Pulmonary artery endothelial cell (primary cell): ENCODE data around the gene ZNF554. TPM values are rescaled to one million over a fixed set of nuclear protein-coding genes. Genes with fewer than 3 reads are reported as not detected.
"Not testable (repeated sequence)": the region's sequence is repeated elsewhere in the genome, so short reads cannot be mapped to it uniquely, and the experiment has no call there.

Experiments
- DNase-seq: peaks from one replicate; pipeline ENCODE4 v3.0.0-alpha.2; 2011; ENCODE audit warnings: low read depth, low spot score
- total RNA-seq: library from RNA; depleted of rRNA; stranded (reverse); fragments of >200 nt; gene quantifications from 2 replicates; pipeline ENCODE4 v1.2.3, GENCODE V29; 2014

Gene ZNF554
- total RNA-seq, 1 donor from 2014 or later, result 3.2 TPM

DNA sequence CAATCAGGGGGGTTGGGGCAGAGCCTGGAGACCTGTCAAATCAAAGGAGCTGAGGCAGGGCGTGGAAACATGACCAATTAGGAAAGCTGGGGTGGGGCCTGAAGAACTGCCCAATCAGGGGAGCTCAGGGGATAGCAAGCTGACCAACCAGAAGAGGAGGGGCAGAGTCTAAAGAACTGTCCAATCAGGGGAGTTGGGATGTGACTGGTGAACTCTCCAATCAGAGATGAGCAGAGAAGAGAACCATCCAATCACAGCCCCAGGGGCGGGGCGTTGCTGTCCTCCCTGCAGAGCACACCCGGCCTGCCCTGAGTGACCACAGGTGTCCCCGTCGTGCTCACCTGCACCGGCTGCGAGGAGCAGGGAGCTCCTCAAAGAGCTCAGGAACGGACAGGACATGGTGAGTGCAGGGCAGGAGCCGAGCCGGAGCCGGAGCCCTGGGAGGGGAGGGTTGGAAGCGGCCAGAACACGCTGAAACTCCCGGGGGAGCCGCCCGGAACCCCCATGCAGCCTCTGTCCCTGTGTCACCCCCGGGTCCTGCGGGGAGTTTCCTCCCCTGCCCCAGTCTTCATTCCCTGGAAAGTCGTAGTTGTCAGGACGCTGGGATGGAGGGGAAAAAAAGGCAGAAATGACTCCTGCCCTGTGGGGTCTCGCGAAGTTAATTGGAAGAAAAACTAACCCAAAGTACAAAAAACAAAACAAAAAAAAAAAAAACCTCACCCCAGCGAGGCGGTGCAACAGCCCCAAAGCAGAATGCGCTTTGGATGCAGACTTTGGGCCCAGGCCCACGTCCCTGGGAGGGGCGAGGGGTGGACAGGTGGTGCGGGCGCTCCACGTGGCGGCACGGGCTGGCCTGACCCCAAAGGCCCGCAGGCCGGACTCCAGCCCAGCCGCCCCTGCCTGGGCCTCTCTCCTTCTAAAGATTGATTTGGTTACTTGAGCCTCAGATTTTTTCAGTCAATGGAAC, 47.6 kb downstream of the ZNF554 start, which contains the start of gene ZNF556:
Gene ZNF556, plus strand, starts transcription at position 311 of the 967 bp plus-strand sequence. Its CDS starts 87 bp downstream, at position 398.
- DNase-seq, result no peak

GRCh38 chr19:2869618-2870017, 50.0 kb downstream of the ZNF554 start:
- no peak for DNase-seq

- not testable (repeated sequence) for DNase-seq
Observed at GRCh38 chr19:2872175-2872574, 52.5 kb downstream of the ZNF554 start.

- no peak for DNase-seq
Observed at GRCh38 chr19:2877398-2878331, 58.0 kb downstream of the ZNF554 start.

DNA sequence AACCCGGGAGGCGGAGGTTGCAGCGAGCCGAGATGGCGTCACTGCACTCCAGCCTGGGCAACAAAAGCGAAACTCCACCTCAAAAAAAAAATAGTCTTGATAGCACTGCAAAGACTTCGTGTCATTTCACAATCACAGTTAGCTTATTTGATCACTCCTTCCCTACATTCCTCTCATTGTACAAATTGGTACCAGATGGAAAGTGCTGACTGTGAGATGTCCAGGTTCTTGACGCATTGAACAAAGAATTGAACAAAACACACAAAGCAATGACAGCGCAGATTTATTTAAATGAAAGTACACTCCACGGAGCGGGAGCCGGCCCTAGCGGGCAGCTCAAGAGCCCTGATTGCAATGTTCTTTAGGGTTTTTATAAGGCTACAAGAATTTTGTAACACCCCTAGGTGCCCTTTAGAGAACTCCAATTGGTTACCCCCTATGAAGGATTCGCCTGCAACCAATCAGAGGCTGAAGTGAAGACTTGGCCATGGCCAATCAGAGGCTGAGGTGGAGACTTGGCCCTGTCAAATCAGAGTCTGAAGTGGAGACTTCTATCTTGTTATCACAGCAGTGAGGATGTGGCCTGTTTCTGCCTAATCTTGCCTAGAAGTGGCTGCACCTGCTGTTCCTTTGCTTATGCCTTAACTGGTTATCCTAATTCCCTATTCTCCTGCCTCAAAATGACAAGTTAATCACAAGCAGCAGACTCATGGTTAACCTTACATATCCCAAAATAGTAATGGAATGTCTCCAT, 64.2 kb downstream of the ZNF554 start:
- DNase-seq, result no peak

DNA sequence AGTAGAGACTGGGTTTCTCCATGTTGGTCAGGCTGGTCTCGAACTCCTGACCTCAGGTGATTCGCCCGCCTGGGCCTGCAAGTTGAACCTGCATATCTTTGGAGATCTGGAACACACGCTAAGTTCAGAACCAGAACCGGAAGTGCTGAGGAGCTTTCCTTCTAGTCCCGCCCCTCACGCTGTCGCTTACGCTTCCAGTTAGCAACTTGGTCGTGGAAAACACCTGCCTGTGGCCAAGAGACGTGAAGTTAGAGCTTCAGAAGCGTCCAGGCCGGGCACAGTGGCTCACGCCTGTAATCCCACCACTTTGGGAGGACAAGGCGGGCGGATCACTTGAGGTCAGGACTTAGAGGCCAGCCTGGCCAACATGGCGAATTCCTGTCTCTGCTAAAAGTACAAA, 66.1 kb downstream of the ZNF554 start:
- no peak for DNase-seq

Other genes with a start within 250 kb of the ZNF554 start
- 0.11 and 0.20 TPM in 2 replicates for gene GNG7, start 117.2 kb upstream of the ZNF554 start, total RNA-seq
- under 0.01 and 0.04 TPM in 2 replicates for gene DIRAS1, start 98.5 kb upstream of the ZNF554 start, total RNA-seq
- gene SLC39A3, start 79.9 kb upstream of the ZNF554 start, total RNA-seq, result 18.0 and 25.9 TPM in 2 replicates
- 49.1 and 55.0 TPM in 2 replicates for gene SGTA, start 36.6 kb upstream of the ZNF554 start, total RNA-seq
- gene THOP1, start 34.4 kb upstream of the ZNF554 start, total RNA-seq, result 187 and 195 TPM in 2 replicates
- gene ZNF555, start 21.6 kb downstream of the ZNF554 start, total RNA-seq, result 4.7 and 7.4 TPM in 2 replicates
- gene ZNF556, start 47.5 kb downstream of the ZNF554 start, total RNA-seq, result 0.04 TPM in 1 of 2 replicates, not detected in the other
- 7.0 and 8.2 TPM in 2 replicates for gene ZNF57, start 81.1 kb downstream of the ZNF554 start, total RNA-seq
- 7.6 and 8.6 TPM in 2 replicates for gene ZNF77, start 125.1 kb downstream of the ZNF554 start, total RNA-seq
- gene TLE6, start 157.7 kb downstream of the ZNF554 start, total RNA-seq, result 1.9 and 3.4 TPM in 2 replicates
- gene TLE2, start 209.4 kb downstream of the ZNF554 start, total RNA-seq, result 19.2 and 20.6 TPM in 2 replicates
- gene TLE5, start 242.6 kb downstream of the ZNF554 start, total RNA-seq, result 103 and 129 TPM in 2 replicates